Measurements from ENCODE around the gene ARHGAP42.

- TF ChIP-seq POLR2AphosphoS5 (IDR thresholded peaks at IDR 0.05; ENCODE audit: low read depth, low read length) (no peak), POLR2A (IDR thresholded peaks at IDR 0.05; ENCODE audit: low read depth, low read length) (no peak)
Observed at GRCh38 chr11:100817620-100818019, 130.5 kb downstream of the ARHGAP42 start.

Data from GM12892 (cell line).